Measurements from ENCODE around the gene MBOAT7. TPM values are rescaled to one million over a fixed set of nuclear protein-coding genes. Genes with fewer than 3 reads are reported as not detected.

Gene MBOAT7
- total and polyA plus RNA-seq, 2 of the 8 experiments (the other 6 are each of a cell fraction or from before 2014, with no cell fraction given): 85.5 to 90.9 TPM

DNA sequence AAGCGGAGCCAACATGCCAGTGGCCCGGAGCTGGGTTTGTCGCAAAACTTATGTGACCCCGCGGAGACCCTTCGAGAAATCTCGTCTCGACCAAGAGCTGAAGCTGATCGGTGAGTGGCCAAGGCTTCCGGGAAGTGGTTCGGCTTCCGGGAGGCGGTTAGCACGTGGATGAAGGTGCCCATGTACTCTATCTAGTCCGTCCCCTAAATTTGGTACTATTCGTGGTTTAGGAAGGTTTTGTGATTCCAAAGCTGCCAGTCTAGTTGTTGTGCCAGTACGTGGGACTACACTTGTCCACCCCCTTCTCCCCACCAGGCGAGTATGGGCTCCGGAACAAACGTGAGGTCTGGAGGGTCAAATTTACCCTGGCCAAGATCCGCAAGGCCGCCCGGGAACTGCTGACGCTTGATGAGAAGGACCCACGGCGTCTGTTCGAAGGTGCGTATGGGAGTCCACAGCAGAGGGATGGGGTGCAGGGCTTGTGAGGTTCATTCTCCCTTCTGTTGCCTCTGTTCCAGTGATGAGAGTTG lies 11.9 kb upstream of the MBOAT7 start:
- Histone ChIP-seq H2BK15ac (ENCODE audit: low read length) (no peak overlapping the region), H3K56ac (replicated peaks; ENCODE audit: insufficient read length, low read depth, low read length) (peak overlapping the region; percentile 3), H3K36me3 (ENCODE audit: control insufficient read depth in 2 of 4, insufficient read depth in 4 of 4, low read length in 3 of 4) (peaks cover 34 to 50% (median 44%) of the 10 kb centered on the region in 4 experiments), H4K5ac (ENCODE audit: insufficient read length, low read depth, low read length) (no peak overlapping the region), H2BK5ac (ENCODE audit: low read depth, low read length) (peak overlapping the region; percentile 98), H3K23me2 (ENCODE audit: low read depth, low read length) (peaks cover 20% of the 10 kb centered on the region), H2AFZ (ENCODE audit: low read length) (no peak overlapping the region), H3K4ac (replicated peaks; ENCODE audit: insufficient read length, low read depth, low read length) (no peak overlapping the region), H3K79me1 (ENCODE audit: low read depth, low read length) (peaks cover 9% of the 10 kb centered on the region), H3K79me2 (ENCODE audit: control insufficient read depth in 1 of 2, insufficient read depth in 2 of 2, low read length in 2 of 2) (peaks cover 32 to 57% of the 10 kb centered on the region in 2 experiments), H2BK20ac (ENCODE audit: low read length) (no peak overlapping the region), H3K23ac (ENCODE audit: insufficient read length) (no peak overlapping the region), H3K4me1 (replicated peaks in 1 of 4; ENCODE audit: control insufficient read depth in 3 of 4, insufficient read depth in 4 of 4, low read length in 3 of 4) (peaks cover 9 to 25% (median 16%) of the 10 kb centered on the region in 4 experiments), H3K9ac (replicated peaks in 1 of 4; ENCODE audit: extremely low read depth in 1 of 4, low read depth in 3 of 4, low read length in 3 of 4) (peak overlapping the region; percentile 98 to 99 (median 98)), H2BK120ac (replicated peaks; ENCODE audit: low read depth, low read length) (no peak overlapping the region), H3K27ac (ENCODE audit: low read depth, low read length) (peak overlapping the region; percentile 97), H2AK5ac (ENCODE audit: low read depth, low read length) (no peak overlapping the region), H2BK12ac (ENCODE audit: low read depth, low read length) (no peak overlapping the region; the same call in 1 of the 2 replicates), H3K27me3 (replicated peaks in 1 of 4; ENCODE audit: control insufficient read depth in 3 of 4, extremely low read depth in 1 of 4, insufficient read depth in 3 of 4, low read length in 3 of 4) (no peaks in the 10 kb centered on the region), H3K4me3 (ENCODE audit: extremely low read depth in 1 of 4, insufficient read depth in 2 of 4, low read depth in 3 of 4, low read length in 4 of 4) (peak overlapping the region; percentile 81 to 96 (median 93)), H4K91ac (replicated peaks; ENCODE audit: insufficient read length, low read length) (no peak overlapping the region), H4K20me1 (replicated peaks in 1 of 2; ENCODE audit: control insufficient read depth in 1 of 2, insufficient read depth in 2 of 2, low read length in 2 of 2) (peaks cover 39 to 44% of the 10 kb centered on the region in 2 experiments), H3K18ac (ENCODE audit: extremely low read depth, low read length) (peak overlapping the region; percentile 97; the same call in 1 of the 2 replicates), H4K8ac (ENCODE audit: extremely low read depth, insufficient read depth, low read length) (no peak overlapping the region), H3K9me3 (ENCODE audit: insufficient read depth in 2 of 2, low read depth in 1 of 2, low read length in 1 of 2) (no peaks in the 10 kb centered on the region), H3K4me2 (ENCODE audit: insufficient read depth in 1 of 2, low read depth in 2 of 2, low read length in 2 of 2) (peak overlapping the region; percentile 60 to 90), H3K14ac (ENCODE audit: insufficient read length) (no peak overlapping the region)
- DNase-seq (ENCODE audit: low read depth in 1 of 2, low spot score in 2 of 2): no peak
- no peak for FAIRE-seq
- ChIA-PET CTCF (ENCODE audit: partially characterized antibody) (interaction anchor here (0.6 to 2.9 kb wide), 6 partner anchors 9 to 1217 kb away, joined by 3 to 7 read pairs (median 4); partner anchors contain the start of gene TMC4), POLR2A (ENCODE audit: partially characterized antibody) (interaction anchor here (0.6 to 28.7 kb wide), 43 partner anchors 6 to 879 kb away, joined by 3 to 909 read pairs (median 5); partner anchors contain the start of genes CNOT3, LENG9, LILRB2 and LILRB3)
- TF ChIP-seq CTBP2 (IDR thresholded peaks at IDR 0.05; ENCODE audit: borderline replicate concordance, insufficient read depth, insufficient read length, low read length) (no peak), HDAC2 (IDR thresholded peaks at IDR 0.05; ENCODE audit: borderline replicate concordance in 1 of 2, low read depth in 2 of 2, low read length in 2 of 2) (0 out of 4 replicates have a peak, but pooled peaks of 1 of the 2 experiments have one; percentile 21), SAP30 (IDR thresholded peaks at IDR 0.05; ENCODE audit: insufficient read depth, insufficient replicate concordance, low read length) (peak; percentile 79), ATF2 (IDR thresholded peaks at IDR 0.05; ENCODE audit: low read length) (no peak)
- TF ChIP-seq, protein P1, sequence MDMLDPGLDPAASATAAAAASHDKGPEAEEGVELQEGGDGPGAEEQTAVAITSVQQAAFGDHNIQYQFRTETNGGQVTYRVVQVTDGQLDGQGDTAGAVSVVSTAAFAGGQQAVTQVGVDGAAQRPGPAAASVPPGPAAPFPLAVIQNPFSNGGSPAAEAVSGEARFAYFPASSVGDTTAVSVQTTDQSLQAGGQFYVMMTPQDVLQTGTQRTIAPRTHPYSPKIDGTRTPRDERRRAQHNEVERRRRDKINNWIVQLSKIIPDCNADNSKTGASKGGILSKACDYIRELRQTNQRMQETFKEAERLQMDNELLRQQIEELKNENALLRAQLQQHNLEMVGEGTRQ (IDR thresholded peaks at IDR 0.05; ENCODE audit: low read length): no peak
- WGBS, 2 experiments (ENCODE audit: extremely low coverage in 1 of 2, insufficient coverage in 1 of 2, insufficient read length in 1 of 2, insufficient replicate concordance in 2 of 2, low coverage in 1 of 2, low lambda C conversion rate in 2 of 2, missing lambda C conversion rate in 1 of 2): 6% methylated on average over 26 of the region's 28 CpGs; no CpG with 5 or more reads in 1 of the 2 experiments
